Activated T-helper 2 cell treated with anti-CD3 and anti-CD28 coated beads, Interferon-gamma antibody, Interleukin-2, Interleukin-4, amounts not matched to agents 10 μg/mL and 5 μg/mL and 100 μg/mL, durations not matched to agents 14 hours and 24 hours and 36 hours (primary cell): ENCODE data around the gene FAM237A. TPM values are rescaled to one million over a fixed set of nuclear protein-coding genes. Genes with fewer than 3 reads are reported as not detected.

ENCODE experiments used
- DNase-seq: peaks from one replicate; pipeline ENCODE4 v3.0.0; 2021; ENCODE audit warnings: low spot score
- H3K27ac Mint-ChIP-seq: one replicate; pipeline ENCODE4 v1.8.0; 2021; ENCODE audit warnings: mixed read lengths
- H3K27me3 Mint-ChIP-seq: one replicate; pipeline ENCODE4 v1.8.0; 2021; ENCODE audit warnings: low read depth, mixed read lengths
- H3K36me3 Mint-ChIP-seq: one replicate; pipeline ENCODE4 v1.8.0; 2021; ENCODE audit warnings: low read depth, mixed read lengths
- H3K4me1 Mint-ChIP-seq: one replicate; pipeline ENCODE4 v1.8.0; 2021; ENCODE audit warnings: low read depth, mixed read lengths
- H3K4me3 Mint-ChIP-seq: one replicate; pipeline ENCODE4 v1.8.0; 2021; ENCODE audit warnings: low read depth, mild to moderate bottlenecking, moderate library complexity, mixed read lengths
- H3K9me3 Mint-ChIP-seq: one replicate; pipeline ENCODE4 v1.8.0; 2021; ENCODE audit warnings: mixed read lengths
- intact Hi-C: fragments of 100-400 bp; cut with micrococcal nuclease; formaldehyde crosslinking; loops from one replicate; pipeline ENCODE4 v1.15.1; 2023
- total RNA-seq: library from RNA; stranded (reverse); gene quantifications from 2 replicates; pipeline ENCODE4 v1.2.3, GENCODE V29; 2022

Gene FAM237A
- total RNA-seq, result not detected in 2 replicates

DNA sequence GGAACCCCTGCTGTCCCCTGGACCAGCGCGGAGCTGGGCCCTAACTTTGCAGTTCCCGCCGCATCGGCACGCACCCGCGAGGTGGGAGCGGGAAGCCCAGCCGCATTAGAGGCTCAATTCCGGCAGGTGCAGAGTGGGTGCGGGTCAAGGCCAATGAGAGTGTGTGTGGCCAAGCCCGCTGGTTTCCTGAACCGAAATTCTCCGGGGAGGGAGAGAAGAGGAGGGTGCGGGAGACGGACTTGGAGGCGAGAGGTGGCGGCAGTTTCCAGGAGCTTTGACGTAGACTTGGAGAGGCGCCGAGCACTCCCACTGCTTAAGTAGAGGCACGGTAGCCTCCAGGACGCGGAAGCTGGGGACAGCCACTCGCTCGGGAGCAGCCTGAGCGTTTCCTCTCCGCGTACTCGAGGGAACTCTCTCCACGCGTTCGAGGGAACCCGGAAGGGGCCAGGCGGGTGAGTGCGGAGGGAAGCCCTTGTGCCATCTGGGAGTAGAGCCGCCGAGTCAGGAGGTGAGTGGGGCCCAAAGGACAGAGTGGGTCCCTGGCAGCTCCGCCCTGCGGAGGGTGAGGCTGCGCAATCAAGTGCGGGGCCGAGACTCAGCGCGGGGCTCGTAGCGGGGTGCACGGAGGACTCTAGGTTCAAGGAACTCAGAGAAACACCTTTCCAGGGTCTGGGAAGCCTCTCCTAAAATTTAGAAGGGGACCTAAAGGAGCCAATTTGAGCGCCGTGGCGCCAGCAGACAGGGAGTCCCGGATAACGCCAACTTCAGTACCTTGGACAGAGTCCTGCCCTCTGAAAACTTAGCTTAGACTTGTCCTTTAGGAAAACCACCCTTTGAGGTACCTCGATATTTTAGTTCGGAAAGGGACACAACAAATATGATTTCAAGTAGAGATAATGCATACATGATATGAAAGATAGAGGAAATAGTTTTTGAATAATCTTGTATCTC is at the start of gene FAM237A:
TSS of gene FAM237A (plus strand) at position 413 of the 951 bp plus-strand sequence. CDS start 1,750 bp downstream, outside the sequence.
- H3K4me1 Mint-ChIP-seq, result no peaks in the 10 kb centered on the region
- intact Hi-C loops, result no loop called here
- H3K9me3 Mint-ChIP-seq, result no peaks in the 10 kb centered on the region
- H3K27me3 Mint-ChIP-seq, result peaks cover 5% of the 10 kb centered on the region
- no peak within 1 kb of the TSS for H3K27ac Mint-ChIP-seq
- DNase-seq, result no peak
- no peak within 1 kb of the TSS for H3K4me3 Mint-ChIP-seq
- H3K36me3 Mint-ChIP-seq, result no peaks in the 10 kb centered on the region

DNA sequence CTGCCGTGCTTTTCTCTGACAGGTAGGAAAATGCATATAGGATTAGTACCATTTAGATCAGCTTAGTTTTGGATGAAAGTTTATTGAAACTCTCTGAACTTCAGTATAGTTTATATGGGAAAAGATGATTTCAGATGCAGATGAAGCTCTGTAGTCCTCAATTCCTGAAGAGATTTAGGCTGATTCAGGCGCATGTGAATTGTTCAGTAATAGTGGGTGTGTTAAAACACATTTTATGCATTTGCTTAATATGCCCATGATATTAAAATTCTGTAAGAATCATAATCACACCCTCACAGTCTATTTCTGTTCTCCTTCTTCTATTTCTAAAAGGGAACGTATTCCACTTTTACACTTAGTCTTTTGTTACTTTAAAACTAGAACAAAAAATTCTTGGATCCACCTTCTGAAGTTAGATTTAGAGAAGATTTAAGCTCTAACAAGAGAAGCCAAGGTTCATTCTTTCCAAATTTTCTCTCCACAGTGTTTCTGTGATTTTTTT is 44.5 kb upstream of the FAM237A start:
- Mint-ChIP-seq H3K4me1 (no peaks in the 10 kb centered on the region), H3K36me3 (no peaks in the 10 kb centered on the region), H3K27me3 (peaks cover 2% of the 10 kb centered on the region), H3K27ac (no peak overlapping the region), H3K9me3 (no peaks in the 10 kb centered on the region), H3K4me3 (no peak overlapping the region)
- intact Hi-C loops, result no loop called here
- no peak for DNase-seq

GRCh38 chr2:206603243-206603642 is 39.0 kb upstream of the FAM237A start:
- peaks cover 6% of the 10 kb centered on the region for H3K27me3 Mint-ChIP-seq
- no peaks in the 10 kb centered on the region for H3K4me1 Mint-ChIP-seq
- H3K4me3 Mint-ChIP-seq, result no peak overlapping the region
- no peak overlapping the region for H3K27ac Mint-ChIP-seq
- H3K9me3 Mint-ChIP-seq, result no peaks in the 10 kb centered on the region
- intact Hi-C loops, result no loop called here
- H3K36me3 Mint-ChIP-seq, result no peaks in the 10 kb centered on the region
- DNase-seq, result no peak

DNA sequence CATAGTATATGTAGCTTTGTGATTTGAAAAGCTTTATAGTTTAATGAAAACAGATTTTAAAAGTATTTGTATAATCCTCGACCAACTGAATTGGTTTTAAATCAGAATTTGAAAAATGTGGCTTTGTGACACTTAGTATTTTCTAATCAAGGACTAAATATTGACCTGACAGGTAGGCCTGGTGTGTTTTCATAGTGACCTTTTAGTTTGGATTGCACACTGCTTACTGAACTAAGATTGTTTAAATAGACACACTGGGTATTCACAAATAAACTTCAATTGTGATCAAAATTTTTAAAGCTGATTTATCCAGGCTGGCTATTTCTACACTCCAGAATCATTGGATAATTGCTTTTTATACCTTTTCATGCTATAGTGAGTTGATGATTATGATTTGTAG is 31.8 kb upstream of the FAM237A start:
- H3K27ac Mint-ChIP-seq, result no peak overlapping the region
- intact Hi-C loops, result no loop called here
- no peaks in the 10 kb centered on the region for H3K9me3 Mint-ChIP-seq
- H3K4me1 Mint-ChIP-seq, result peaks cover 6% of the 10 kb centered on the region
- no peak for DNase-seq
- peaks cover 7% of the 10 kb centered on the region for H3K27me3 Mint-ChIP-seq
- H3K36me3 Mint-ChIP-seq, result no peaks in the 10 kb centered on the region
- no peak overlapping the region for H3K4me3 Mint-ChIP-seq

- Mint-ChIP-seq H3K9me3 (no peaks in the 10 kb centered on the region), H3K27me3 (peaks cover 4% of the 10 kb centered on the region), H3K36me3 (no peaks in the 10 kb centered on the region), H3K4me3 (no peak overlapping the region), H3K27ac (no peak overlapping the region), H3K4me1 (peaks cover 6% of the 10 kb centered on the region)
- intact Hi-C loops, result no loop called here
- DNase-seq, result no peak
Observed at GRCh38 chr2:206611191-206611590, 31.1 kb upstream of the FAM237A start.

DNA sequence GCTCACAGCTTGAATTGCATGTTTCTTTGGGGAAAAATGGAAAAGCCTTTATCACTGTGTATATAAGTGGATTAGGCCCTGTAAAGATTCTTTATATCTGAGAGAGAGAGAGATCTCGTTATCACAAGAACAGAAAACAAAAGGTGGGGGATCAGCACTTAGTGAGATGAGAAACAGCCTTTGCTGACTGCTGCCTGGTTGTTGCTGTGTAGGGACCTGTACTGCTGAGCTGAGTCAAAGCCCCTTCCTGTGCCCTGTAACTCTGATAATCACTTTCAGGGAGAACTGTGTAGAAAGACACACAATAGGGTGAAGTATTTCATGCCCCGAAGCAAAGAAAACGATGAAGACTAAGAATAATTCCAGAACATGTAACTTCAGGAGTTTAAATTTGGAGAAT is 30.6 kb upstream of the FAM237A start:
- Mint-ChIP-seq H3K27ac (no peak overlapping the region), H3K36me3 (no peaks in the 10 kb centered on the region), H3K27me3 (peaks cover 3% of the 10 kb centered on the region), H3K4me1 (peaks cover 6% of the 10 kb centered on the region), H3K9me3 (no peaks in the 10 kb centered on the region), H3K4me3 (no peak overlapping the region)
- DNase-seq, result no peak
- intact Hi-C loops, result no loop called here

DNA sequence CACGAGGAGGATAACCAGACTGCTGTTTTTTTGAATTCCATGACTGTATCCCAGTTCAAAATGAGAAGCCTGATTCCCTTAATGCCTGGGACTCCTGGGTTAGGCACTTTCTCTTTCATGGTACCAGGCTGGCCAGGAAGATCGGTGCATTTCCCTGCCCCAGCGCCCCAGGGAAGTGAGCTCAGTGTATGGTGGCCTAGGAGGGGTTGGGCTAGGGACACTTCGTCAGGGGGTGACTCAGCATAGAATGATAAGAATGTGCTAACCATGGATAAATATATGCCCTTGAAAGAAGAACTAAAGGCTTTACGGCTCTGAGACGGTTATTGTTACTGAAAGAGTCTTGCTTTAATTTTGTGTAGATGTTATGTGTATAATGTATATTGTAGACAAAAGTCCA is 27.5 kb upstream of the FAM237A start:
- Mint-ChIP-seq H3K9me3 (no peaks in the 10 kb centered on the region), H3K4me3 (no peak overlapping the region), H3K36me3 (no peaks in the 10 kb centered on the region), H3K4me1 (peaks cover 3% of the 10 kb centered on the region), H3K27me3 (peaks cover 1% of the 10 kb centered on the region), H3K27ac (no peak overlapping the region)
- no peak for DNase-seq
- intact Hi-C loops, result no loop called here

- H3K27me3 Mint-ChIP-seq, result peaks cover 3% of the 10 kb centered on the region
- no peak overlapping the region for H3K27ac Mint-ChIP-seq
- H3K4me3 Mint-ChIP-seq, result no peak overlapping the region
- intact Hi-C loops, result no loop called here
- DNase-seq, result no peak
- no peaks in the 10 kb centered on the region for H3K9me3 Mint-ChIP-seq
- H3K36me3 Mint-ChIP-seq, result no peaks in the 10 kb centered on the region
- H3K4me1 Mint-ChIP-seq, result no peaks in the 10 kb centered on the region
Observed at GRCh38 chr2:206615417-206616089, 26.7 kb upstream of the FAM237A start.

- H3K9me3 Mint-ChIP-seq, result no peaks in the 10 kb centered on the region
- no peak overlapping the region for H3K4me3 Mint-ChIP-seq
- DNase-seq, result no peak
- intact Hi-C loops, result no loop called here
- no peaks in the 10 kb centered on the region for H3K36me3 Mint-ChIP-seq
- H3K27me3 Mint-ChIP-seq, result peaks cover 3% of the 10 kb centered on the region
- no peaks in the 10 kb centered on the region for H3K4me1 Mint-ChIP-seq
- H3K27ac Mint-ChIP-seq, result no peak overlapping the region
Observed at GRCh38 chr2:206616151-206616550, 26.1 kb upstream of the FAM237A start.

DNA sequence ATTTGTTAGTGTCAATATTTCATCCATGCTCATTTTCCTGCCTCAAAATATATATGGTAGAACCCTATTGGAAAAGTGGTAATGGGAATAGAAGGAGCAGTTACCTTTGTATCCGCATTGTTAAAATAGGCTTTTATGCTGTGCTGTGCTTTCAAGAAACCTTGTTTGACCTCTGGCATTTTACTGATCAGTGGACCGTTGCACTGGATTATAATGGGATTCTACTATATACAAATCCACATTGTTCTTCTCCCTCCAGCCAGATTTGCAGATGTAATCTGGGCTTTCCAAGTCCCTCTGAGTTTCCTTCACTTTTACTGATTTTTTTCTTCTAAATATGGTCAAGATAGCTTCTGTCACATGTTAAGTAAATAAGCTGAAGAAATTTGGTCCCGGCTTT is 23.3 kb upstream of the FAM237A start:
- no peak overlapping the region for H3K4me3 Mint-ChIP-seq
- intact Hi-C loops, result no loop called here
- no peaks in the 10 kb centered on the region for H3K4me1 Mint-ChIP-seq

GRCh38 chr2:206626108-206626507 is 16.2 kb upstream of the FAM237A start:
- Mint-ChIP-seq H3K4me3 (no peak overlapping the region), H3K4me1 (no peaks in the 10 kb centered on the region), H3K36me3 (no peaks in the 10 kb centered on the region), H3K27me3 (peaks cover 8% of the 10 kb centered on the region), H3K27ac (no peak overlapping the region), H3K9me3 (no peaks in the 10 kb centered on the region)
- DNase-seq, result no peak
- intact Hi-C loops, result no loop called here

More for the DNA sequence above, 23.3 kb upstream of the FAM237A start:
- H3K27me3 Mint-ChIP-seq, result peaks cover 5% of the 10 kb centered on the region
- H3K36me3 Mint-ChIP-seq, result no peaks in the 10 kb centered on the region
- H3K9me3 Mint-ChIP-seq, result no peaks in the 10 kb centered on the region
- no peak for DNase-seq
- no peak overlapping the region for H3K27ac Mint-ChIP-seq

- H3K36me3 Mint-ChIP-seq, result no peaks in the 10 kb centered on the region
Observed at GRCh38 chr2:206627632-206628031, 14.7 kb upstream of the FAM237A start.

GRCh38 chr2:206631340-206631739 is 10.9 kb upstream of the FAM237A start:
- DNase-seq, result no peak
- H3K4me3 Mint-ChIP-seq, result no peak overlapping the region
- H3K27me3 Mint-ChIP-seq, result peaks cover 12% of the 10 kb centered on the region
- H3K27ac Mint-ChIP-seq, result no peak overlapping the region
- H3K9me3 Mint-ChIP-seq, result no peaks in the 10 kb centered on the region
- no peaks in the 10 kb centered on the region for H3K4me1 Mint-ChIP-seq
- intact Hi-C loops, result no loop called here
- H3K36me3 Mint-ChIP-seq, result no peaks in the 10 kb centered on the region

More at GRCh38 chr2:206627632-206628031, 14.7 kb upstream of the FAM237A start:
- Mint-ChIP-seq H3K4me1 (no peaks in the 10 kb centered on the region), H3K4me3 (no peak overlapping the region), H3K9me3 (no peaks in the 10 kb centered on the region), H3K27ac (no peak overlapping the region), H3K27me3 (peaks cover 9% of the 10 kb centered on the region)
- intact Hi-C loops, result no loop called here
- DNase-seq, result no peak
